Daoy (cell line): ENCODE measurements around the gene RAD51B. TPM values are rescaled to one million over a fixed set of nuclear protein-coding genes. Genes with fewer than 3 reads are reported as not detected.
"Not testable (repeated sequence)": the region's sequence is repeated elsewhere in the genome, so short reads cannot be mapped to it uniquely, and the experiment has no call there.

Experiments
- DNase-seq: peaks from one replicate; pipeline ENCODE4 v3.0.0-alpha.2; 2015; ENCODE audit warnings: low read depth
- total RNA-seq: library from RNA; depleted of rRNA; stranded (reverse); fragments of >200 nt; shearing (Covaris generic); gene quantifications from 2 replicates; pipeline ENCODE4 v1.2.3, GENCODE V29; 2014

Gene RAD51B
- total RNA-seq, 1 experiment from 2014 or later: 15.8 TPM

GRCh38 chr14:68269136-68269927 lies 449.8 kb downstream of the RAD51B start:
- DNase-seq: peak; percentile 74

GRCh38 chr14:68270342-68270741 lies 450.8 kb downstream of the RAD51B start:
- DNase-seq: no peak

- no peak for DNase-seq
Observed at GRCh38 chr14:68271913-68272391, 452.4 kb downstream of the RAD51B start.

GRCh38 chr14:68273413-68273812 lies 453.8 kb downstream of the RAD51B start:
- no peak for DNase-seq

- DNase-seq: no peak
Observed at GRCh38 chr14:68274725-68275124, 455.1 kb downstream of the RAD51B start.

GRCh38 chr14:68278576-68279436 lies 459.2 kb downstream of the RAD51B start:
- DNase-seq: peak; percentile 59

- DNase-seq: no peak
Observed at GRCh38 chr14:68279437-68279720, 459.8 kb downstream of the RAD51B start.

- no peak for DNase-seq
Observed at GRCh38 chr14:68279777-68280233, 460.2 kb downstream of the RAD51B start.

GRCh38 chr14:68281497-68281896 lies 461.9 kb downstream of the RAD51B start:
- no peak for DNase-seq

GRCh38 chr14:68282479-68283377 lies 463.1 kb downstream of the RAD51B start:
- DNase-seq: no peak

- DNase-seq: no peak
Observed at GRCh38 chr14:68283378-68284123, 464.0 kb downstream of the RAD51B start.

- DNase-seq: no peak
Observed at GRCh38 chr14:68284333-68284732, 464.8 kb downstream of the RAD51B start.

GRCh38 chr14:68284834-68285233 lies 465.3 kb downstream of the RAD51B start:
- DNase-seq: no peak

GRCh38 chr14:68285421-68286179 lies 466.0 kb downstream of the RAD51B start:
- no peak for DNase-seq

- no peak for DNase-seq
Observed at GRCh38 chr14:68286667-68287066, 467.1 kb downstream of the RAD51B start.

- not testable (repeated sequence) for DNase-seq
Observed at GRCh38 chr14:68289452-68289851, 469.9 kb downstream of the RAD51B start.

GRCh38 chr14:68291820-68292219 lies 472.2 kb downstream of the RAD51B start:
- peak; percentile 24 for DNase-seq

- peak; percentile 23 for DNase-seq
Observed at GRCh38 chr14:68292441-68293215, 473.0 kb downstream of the RAD51B start.

- no peak for DNase-seq
Observed at GRCh38 chr14:68293404-68293803, 473.8 kb downstream of the RAD51B start.
